Measurements from ENCODE around the gene PAPPA2.

- TF ChIP-seq POLR2AphosphoS5 (IDR thresholded peaks at IDR 0.05; ENCODE audit: low read depth, low read length) (no peak), TAF1 (IDR thresholded peaks at IDR 0.05; ENCODE audit: borderline replicate concordance, low read depth, low read length) (no peak), POLR2A (IDR thresholded peaks at IDR 0.05; ENCODE audit: low read depth, low read length) (no peak)
Measured at GRCh38 chr1:176768532-176768931, 305.6 kb downstream of the PAPPA2 start.
